ENCODE results near the gene RABGAP1L.
"Not testable (repeated sequence)": the region's sequence is repeated elsewhere in the genome, so short reads cannot be mapped to it uniquely, and the experiment has no call there.

The RABGAP1L gene

DNA sequence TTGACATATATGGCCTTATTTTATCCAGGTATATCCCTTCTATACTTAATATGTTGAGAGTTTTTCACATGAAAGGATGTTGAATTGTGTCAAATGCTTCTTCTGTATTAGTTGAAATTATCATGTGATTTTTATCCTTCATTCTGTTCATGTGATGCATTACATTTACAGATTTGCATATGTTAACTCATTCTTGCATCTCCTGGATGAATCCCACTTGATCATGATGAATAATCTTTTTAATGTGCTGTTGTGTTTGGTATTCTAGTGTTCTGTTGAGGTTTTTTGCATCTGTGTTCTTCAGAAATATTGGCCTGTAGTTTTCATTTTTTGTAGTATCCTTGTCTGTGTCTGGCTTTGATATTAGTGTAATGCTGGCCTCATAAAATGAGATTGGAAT is 150.2 kb downstream of the RABGAP1L start:
- H3K36me3 ChIP-seq (ENCODE audit: insufficient read depth), result no peaks in the 10 kb centered on the region
- H3K4me3 ChIP-seq (IDR thresholded peaks at IDR 0.05; ENCODE audit: insufficient read depth, low read depth, low read length), result no peak overlapping the region
- no peak overlapping the region for H2AFZ ChIP-seq (ENCODE audit: low read depth)
- no peak overlapping the region for H3K27ac ChIP-seq
- H3K4me2 ChIP-seq, result no peak overlapping the region
- no peak overlapping the region for H3K9ac ChIP-seq
- 0 out of 2 replicates have a peak, but pooled peaks cover under 1% of the 10 kb centered on the region for H3K79me2 ChIP-seq (ENCODE audit: insufficient read depth, low read depth)
- no peaks in the 10 kb centered on the region for H3K27me3 ChIP-seq (ENCODE audit: insufficient read depth, low read depth)
- no peaks in the 10 kb centered on the region for H4K20me1 ChIP-seq (ENCODE audit: insufficient read depth)
- TF ChIP-seq, protein P1, sequence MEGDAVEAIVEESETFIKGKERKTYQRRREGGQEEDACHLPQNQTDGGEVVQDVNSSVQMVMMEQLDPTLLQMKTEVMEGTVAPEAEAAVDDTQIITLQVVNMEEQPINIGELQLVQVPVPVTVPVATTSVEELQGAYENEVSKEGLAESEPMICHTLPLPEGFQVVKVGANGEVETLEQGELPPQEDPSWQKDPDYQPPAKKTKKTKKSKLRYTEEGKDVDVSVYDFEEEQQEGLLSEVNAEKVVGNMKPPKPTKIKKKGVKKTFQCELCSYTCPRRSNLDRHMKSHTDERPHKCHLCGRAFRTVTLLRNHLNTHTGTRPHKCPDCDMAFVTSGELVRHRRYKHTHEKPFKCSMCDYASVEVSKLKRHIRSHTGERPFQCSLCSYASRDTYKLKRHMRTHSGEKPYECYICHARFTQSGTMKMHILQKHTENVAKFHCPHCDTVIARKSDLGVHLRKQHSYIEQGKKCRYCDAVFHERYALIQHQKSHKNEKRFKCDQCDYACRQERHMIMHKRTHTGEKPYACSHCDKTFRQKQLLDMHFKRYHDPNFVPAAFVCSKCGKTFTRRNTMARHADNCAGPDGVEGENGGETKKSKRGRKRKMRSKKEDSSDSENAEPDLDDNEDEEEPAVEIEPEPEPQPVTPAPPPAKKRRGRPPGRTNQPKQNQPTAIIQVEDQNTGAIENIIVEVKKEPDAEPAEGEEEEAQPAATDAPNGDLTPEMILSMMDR (conservative IDR thresholded peaks at IDR 0.05; ENCODE audit: low read depth, low read length), result no peak
- no peaks in the 10 kb centered on the region for H3K4me1 ChIP-seq (ENCODE audit: low read depth, poor library complexity, severe bottlenecking)

DNA sequence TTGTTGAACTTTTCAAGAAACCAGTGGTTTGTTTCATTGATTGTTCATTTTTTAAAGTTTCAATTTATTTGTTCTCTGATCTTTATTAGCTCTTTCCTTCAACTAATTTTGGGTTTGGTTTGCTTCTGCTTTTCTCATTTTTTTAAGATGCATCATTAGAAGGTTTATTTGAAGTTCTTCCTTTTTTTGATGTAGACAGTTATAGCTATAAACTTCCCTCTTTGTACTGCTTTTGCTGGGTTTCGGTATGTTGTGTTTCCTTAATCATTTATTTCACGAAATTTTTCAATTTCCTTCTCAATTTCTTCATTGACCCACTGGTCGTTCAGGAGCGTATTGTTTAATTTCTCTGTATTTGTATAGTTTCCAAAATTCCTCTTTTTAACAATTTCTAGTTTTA is 155.1 kb downstream of the RABGAP1L start:
- TF ChIP-seq, protein P1 (conservative IDR thresholded peaks at IDR 0.05; ENCODE audit: low read depth, low read length), result no peak
- Histone ChIP-seq H3K4me2 (no peak overlapping the region), H2AFZ (ENCODE audit: low read depth) (no peak overlapping the region), H3K27ac (no peak overlapping the region), H4K20me1 (ENCODE audit: insufficient read depth) (no peaks in the 10 kb centered on the region), H3K27me3 (ENCODE audit: insufficient read depth, low read depth) (no peaks in the 10 kb centered on the region), H3K79me2 (ENCODE audit: insufficient read depth, low read depth) (0 out of 2 replicates have a peak, but pooled peaks cover 12% of the 10 kb centered on the region), H3K36me3 (ENCODE audit: insufficient read depth) (no peaks in the 10 kb centered on the region), H3K4me3 (IDR thresholded peaks at IDR 0.05; ENCODE audit: insufficient read depth, low read depth, low read length) (no peak overlapping the region), H3K9ac (no peak overlapping the region), H3K4me1 (ENCODE audit: low read depth, poor library complexity, severe bottlenecking) (no peaks in the 10 kb centered on the region)

DNA sequence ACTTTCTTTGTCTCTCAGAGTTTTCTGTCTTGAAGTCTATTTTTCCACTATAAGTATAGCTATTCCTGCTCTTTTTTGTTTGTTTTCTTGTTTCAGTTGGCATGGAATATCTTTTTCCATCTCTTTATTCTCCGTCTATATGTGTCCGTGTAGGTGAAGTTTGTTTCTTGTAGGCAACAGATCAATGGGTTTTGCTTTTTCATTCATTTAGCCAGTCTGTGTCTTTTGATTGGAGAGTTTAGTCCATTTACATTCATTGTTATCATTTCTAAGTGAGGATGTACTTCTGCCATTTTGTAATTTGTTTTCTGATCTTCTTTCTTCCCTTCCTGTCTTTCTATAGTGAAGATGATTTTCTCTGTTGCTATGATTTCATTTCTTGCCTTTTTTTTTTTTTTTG is 155.9 kb downstream of the RABGAP1L start:
- Histone ChIP-seq H3K9ac (no peak overlapping the region), H3K27me3 (ENCODE audit: insufficient read depth, low read depth) (no peaks in the 10 kb centered on the region), H3K27ac (no peak overlapping the region), H3K36me3 (ENCODE audit: insufficient read depth) (no peaks in the 10 kb centered on the region), H3K4me3 (IDR thresholded peaks at IDR 0.05; ENCODE audit: insufficient read depth, low read depth, low read length) (no peak overlapping the region), H4K20me1 (ENCODE audit: insufficient read depth) (no peaks in the 10 kb centered on the region), H3K79me2 (ENCODE audit: insufficient read depth, low read depth) (0 out of 2 replicates have a peak, but pooled peaks cover 12% of the 10 kb centered on the region), H3K4me1 (ENCODE audit: low read depth, poor library complexity, severe bottlenecking) (no peaks in the 10 kb centered on the region), H2AFZ (ENCODE audit: low read depth) (no peak overlapping the region), H3K4me2 (no peak overlapping the region)
- TF ChIP-seq, protein P1 (conservative IDR thresholded peaks at IDR 0.05; ENCODE audit: low read depth, low read length), result no peak

DNA sequence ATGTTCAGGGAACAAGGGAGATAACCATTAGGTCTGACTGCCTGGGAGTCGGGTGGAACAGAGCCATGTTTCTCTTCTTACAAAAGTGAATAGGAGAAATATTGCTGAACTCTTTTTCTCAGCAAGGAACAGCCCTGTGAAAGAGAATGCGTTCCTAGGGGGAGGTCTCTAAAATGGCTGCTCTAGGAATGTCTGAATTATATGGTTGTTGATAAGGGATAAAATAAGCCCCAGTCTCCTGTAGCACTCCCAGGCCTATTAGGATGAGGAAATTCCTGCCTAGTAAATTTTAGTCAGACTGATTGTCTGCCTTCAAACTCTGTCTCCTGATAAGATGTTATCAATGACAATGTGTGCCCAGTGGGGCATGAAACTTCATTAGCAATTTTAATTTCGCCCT is 161.6 kb downstream of the RABGAP1L start:
- H3K4me3 ChIP-seq (IDR thresholded peaks at IDR 0.05; ENCODE audit: insufficient read depth, low read depth, low read length), result not testable (repeated sequence)

DNA sequence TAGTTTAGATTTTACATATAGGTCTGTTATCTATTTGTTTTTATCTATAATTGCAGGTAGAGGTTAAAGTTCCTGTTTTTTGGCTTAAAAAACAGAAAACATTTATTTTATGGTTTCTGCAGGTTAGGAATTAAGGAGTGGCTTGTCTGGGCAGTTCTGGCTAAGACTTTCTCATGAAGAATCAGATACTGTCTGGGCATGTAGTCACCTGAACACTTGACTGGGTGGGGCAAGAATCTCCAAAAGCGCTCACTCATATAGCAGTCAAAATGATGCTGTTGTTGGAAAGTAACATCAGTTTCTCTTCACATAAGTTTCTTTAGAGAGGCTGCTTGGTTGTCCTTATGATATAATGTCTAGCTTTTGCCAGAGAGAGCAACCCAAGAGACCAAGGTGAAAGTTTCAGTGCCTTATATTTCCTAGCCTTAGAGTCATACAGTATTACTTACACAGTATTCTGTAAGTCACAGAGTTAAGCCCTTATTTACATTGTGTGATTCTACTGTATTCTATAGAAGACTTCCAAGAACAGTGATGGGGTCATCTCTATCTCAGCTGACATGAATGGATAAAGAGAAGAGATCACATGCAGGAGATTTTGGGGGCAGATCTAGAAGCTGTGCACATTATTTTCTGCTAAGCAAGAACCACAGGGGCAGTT is 163.0 kb downstream of the RABGAP1L start:
- Histone ChIP-seq H3K27ac (no peak overlapping the region), H4K20me1 (ENCODE audit: insufficient read depth) (no peaks in the 10 kb centered on the region), H3K79me2 (ENCODE audit: insufficient read depth, low read depth) (no peaks in the 10 kb centered on the region), H3K4me3 (IDR thresholded peaks at IDR 0.05; ENCODE audit: insufficient read depth, low read depth, low read length) (no peak overlapping the region), H3K4me2 (no peak overlapping the region), H3K4me1 (ENCODE audit: low read depth, poor library complexity, severe bottlenecking) (no peaks in the 10 kb centered on the region), H3K36me3 (ENCODE audit: insufficient read depth) (no peaks in the 10 kb centered on the region), H3K27me3 (ENCODE audit: insufficient read depth, low read depth) (no peaks in the 10 kb centered on the region), H3K9ac (no peak overlapping the region), H2AFZ (ENCODE audit: low read depth) (no peak overlapping the region)
- TF ChIP-seq, protein P1 (conservative IDR thresholded peaks at IDR 0.05; ENCODE audit: low read depth, low read length), result no peak

More for the DNA sequence above, 161.6 kb downstream of the RABGAP1L start:
- H3K9ac ChIP-seq; H3K36me3 ChIP-seq (ENCODE audit: insufficient read depth); H2AFZ ChIP-seq (ENCODE audit: low read depth); H3K27ac ChIP-seq; H4K20me1 ChIP-seq (ENCODE audit: insufficient read depth); H3K79me2 ChIP-seq (ENCODE audit: insufficient read depth, low read depth); H3K4me1 ChIP-seq (ENCODE audit: low read depth, poor library complexity, severe bottlenecking); H3K27me3 ChIP-seq (ENCODE audit: insufficient read depth, low read depth); H3K4me2 ChIP-seq: not testable (repeated sequence)
